ENCODE data around the gene TMEM184B. TPM values are rescaled to one million over a fixed set of nuclear protein-coding genes. Genes with fewer than 3 reads are reported as not detected.

TMEM184B gene
- total and polyA plus RNA-seq, 2 experiments from 2014 or later = 42.2 to 95.1 TPM

GRCh38 chr22:38192475-38192863 lies 80.3 kb downstream of the TMEM184B start:
- no peak overlapping the region for H3K27ac Mint-ChIP-seq
- peaks cover 17% of the 10 kb centered on the region for H3K27me3 Mint-ChIP-seq (ENCODE audit: insufficient read depth, low read depth, poor library complexity)
- H3K9me3 Mint-ChIP-seq = peaks cover 4% of the 10 kb centered on the region; the same call in 2 of the 3 replicates

More at GRCh38 chr22:38192475-38192863, 80.3 kb downstream of the TMEM184B start:
- Histone ChIP-seq H3K36me3 (ENCODE audit: insufficient read depth) (no peaks in the 10 kb centered on the region), H3K4me2 (no peak overlapping the region), H3F3A (replicated peaks; ENCODE audit: low read depth) (no peaks in the 10 kb centered on the region), H3K4me3 (no peak overlapping the region), H3K27me3 (ENCODE audit: insufficient read depth) (no peaks in the 10 kb centered on the region), H4K20me1 (replicated peaks; ENCODE audit: insufficient read depth) (no peaks in the 10 kb centered on the region), H3K4me1 (ENCODE audit: insufficient read depth) (no peaks in the 10 kb centered on the region), H2AFZ (no peak overlapping the region), H3K27ac (ENCODE audit: low read depth) (no peak overlapping the region), H3K9me2 (ENCODE audit: insufficient read depth) (no peaks in the 10 kb centered on the region), H3K79me2 (replicated peaks; ENCODE audit: insufficient read depth) (no peaks in the 10 kb centered on the region)
- H3K4me1 Mint-ChIP-seq = no peaks in the 10 kb centered on the region; the same call in 2 of the 3 replicates
- no peak for DNase-seq (ENCODE audit: low spot score)
- no peak for ATAC-seq
- H3K36me3 Mint-ChIP-seq (ENCODE audit: low read depth) = no peaks in the 10 kb centered on the region; the same call in 2 of the 3 replicates
- no peak for TF ChIP-seq EZH2 (IDR thresholded peaks at IDR 0.05; ENCODE audit: low read depth, unreplicated experiment)
- TF ChIP-seq ZNF462 (CRISPR knock-in tag; IDR thresholded peaks at IDR 0.05) = no peak
- TF ChIP-seq EZH2phosphoT487 (IDR thresholded peaks at IDR 0.05; ENCODE audit: unreplicated experiment) = no peak
- TF ChIP-seq STAT1 (IDR thresholded peaks at IDR 0.05; ENCODE audit: unreplicated experiment) = no peak
- no peak for TF ChIP-seq ETS1 (IDR thresholded peaks at IDR 0.05)
- no peak for TF ChIP-seq POLR2AphosphoS5 (IDR thresholded peaks at IDR 0.05; ENCODE audit: low read depth)
- no peak for TF ChIP-seq JUNB (IDR thresholded peaks at IDR 0.05; ENCODE audit: unreplicated experiment)
- no peak for TF ChIP-seq ZNF114 (CRISPR knock-in tag; IDR thresholded peaks at IDR 0.05)
- no peak for TF ChIP-seq REST (IDR thresholded peaks at IDR 0.05; ENCODE audit: unreplicated experiment)
- H3K4me3 Mint-ChIP-seq = no peak overlapping the region

Data from GM23338 (cell line).